SW480 (cell line): ENCODE data around the gene ATF5.

Experiments used
- DNase-seq: peaks from one replicate; pipeline ENCODE4 v3.0.0-alpha.2; 2016; ENCODE audit warnings: low spot score

ATF5 gene

GRCh38 chr19:49929121-49929610, at the start of gene ATF5, which contains the start of gene NUP62:
ATF5 (plus strand) TSS chr19:49929205; CDS start chr19:49930851, 1,646 bp downstream.
NUP62 (minus strand) TSS chr19:49929504; CDS start chr19:49909807, 19,697 bp downstream.
- peak; percentile 93 for DNase-seq

GRCh38 chr19:49879243-49879963, 49.6 kb upstream of the ATF5 start:
- DNase-seq: peak; percentile 44

- DNase-seq: no peak
These were observed 48.7 kb upstream of the ATF5 start for GRCh38 chr19:49880162-49880869.

- no peak for DNase-seq
These were observed 47.8 kb upstream of the ATF5 start for GRCh38 chr19:49881186-49881585.

- no peak for DNase-seq
These were observed 47.2 kb upstream of the ATF5 start for GRCh38 chr19:49881672-49882394.

GRCh38 chr19:49882643-49883042, 46.4 kb upstream of the ATF5 start:
- DNase-seq: no peak

GRCh38 chr19:49883094-49883493, 45.9 kb upstream of the ATF5 start:
- no peak for DNase-seq

- DNase-seq: no peak
These were observed 44.9 kb upstream of the ATF5 start for GRCh38 chr19:49884109-49884508.

GRCh38 chr19:49884760-49885159, 44.2 kb upstream of the ATF5 start:
- no peak for DNase-seq

GRCh38 chr19:49887037-49887664, 41.9 kb upstream of the ATF5 start:
- no peak for DNase-seq

GRCh38 chr19:49887665-49888509, 41.1 kb upstream of the ATF5 start:
- DNase-seq: no peak

GRCh38 chr19:49888510-49888824, 40.5 kb upstream of the ATF5 start:
- no peak for DNase-seq

- DNase-seq: no peak
These were observed 39.8 kb upstream of the ATF5 start for GRCh38 chr19:49889038-49889686.

- DNase-seq: peak; percentile 87
These were observed 39.2 kb upstream of the ATF5 start for GRCh38 chr19:49889687-49890348.

GRCh38 chr19:49890349-49891311, 38.4 kb upstream of the ATF5 start:
- DNase-seq: peak; percentile 84

GRCh38 chr19:49891393-49891792, 37.6 kb upstream of the ATF5 start:
- DNase-seq: no peak

- no peak for DNase-seq
These were observed 36.3 kb upstream of the ATF5 start for GRCh38 chr19:49892716-49893115.

- no peak for DNase-seq
These were observed 34.9 kb upstream of the ATF5 start for GRCh38 chr19:49894011-49894664.
